GM12874 (cell line): ENCODE measurements around the gene SEMA6A.

Source experiments
- TF ChIP-seq, protein P1 (sequence below): IDR thresholded peaks from 2 replicates; pipeline ENCODE4 v1.5.1; 2011; ENCODE audit warnings: low read depth, mild to moderate bottlenecking, control low read depth, low read length, moderate library complexity; ENCODE audit not compliant: insufficient read depth

The SEMA6A gene

DNA sequence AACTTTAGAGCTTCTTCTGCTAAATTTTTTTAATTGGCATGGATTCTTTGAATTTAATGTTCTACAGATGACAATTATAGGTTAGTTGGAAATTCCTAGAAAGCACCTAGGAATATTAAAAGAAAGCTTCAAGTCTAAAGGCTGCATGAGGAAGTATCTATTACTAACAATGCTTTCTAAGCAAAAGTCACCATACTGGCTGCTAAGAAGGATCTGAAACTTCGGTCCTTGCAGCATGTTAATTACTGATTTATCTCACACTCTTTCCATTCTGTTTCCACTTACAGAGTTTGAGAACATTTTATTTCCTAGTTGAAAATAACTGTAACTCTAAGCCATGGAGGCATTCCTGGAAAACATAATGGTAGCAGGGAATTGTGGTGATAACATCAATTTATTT lies 8.4 kb downstream of the SEMA6A start:
- TF ChIP-seq, protein P1, sequence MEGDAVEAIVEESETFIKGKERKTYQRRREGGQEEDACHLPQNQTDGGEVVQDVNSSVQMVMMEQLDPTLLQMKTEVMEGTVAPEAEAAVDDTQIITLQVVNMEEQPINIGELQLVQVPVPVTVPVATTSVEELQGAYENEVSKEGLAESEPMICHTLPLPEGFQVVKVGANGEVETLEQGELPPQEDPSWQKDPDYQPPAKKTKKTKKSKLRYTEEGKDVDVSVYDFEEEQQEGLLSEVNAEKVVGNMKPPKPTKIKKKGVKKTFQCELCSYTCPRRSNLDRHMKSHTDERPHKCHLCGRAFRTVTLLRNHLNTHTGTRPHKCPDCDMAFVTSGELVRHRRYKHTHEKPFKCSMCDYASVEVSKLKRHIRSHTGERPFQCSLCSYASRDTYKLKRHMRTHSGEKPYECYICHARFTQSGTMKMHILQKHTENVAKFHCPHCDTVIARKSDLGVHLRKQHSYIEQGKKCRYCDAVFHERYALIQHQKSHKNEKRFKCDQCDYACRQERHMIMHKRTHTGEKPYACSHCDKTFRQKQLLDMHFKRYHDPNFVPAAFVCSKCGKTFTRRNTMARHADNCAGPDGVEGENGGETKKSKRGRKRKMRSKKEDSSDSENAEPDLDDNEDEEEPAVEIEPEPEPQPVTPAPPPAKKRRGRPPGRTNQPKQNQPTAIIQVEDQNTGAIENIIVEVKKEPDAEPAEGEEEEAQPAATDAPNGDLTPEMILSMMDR: no peak

DNA sequence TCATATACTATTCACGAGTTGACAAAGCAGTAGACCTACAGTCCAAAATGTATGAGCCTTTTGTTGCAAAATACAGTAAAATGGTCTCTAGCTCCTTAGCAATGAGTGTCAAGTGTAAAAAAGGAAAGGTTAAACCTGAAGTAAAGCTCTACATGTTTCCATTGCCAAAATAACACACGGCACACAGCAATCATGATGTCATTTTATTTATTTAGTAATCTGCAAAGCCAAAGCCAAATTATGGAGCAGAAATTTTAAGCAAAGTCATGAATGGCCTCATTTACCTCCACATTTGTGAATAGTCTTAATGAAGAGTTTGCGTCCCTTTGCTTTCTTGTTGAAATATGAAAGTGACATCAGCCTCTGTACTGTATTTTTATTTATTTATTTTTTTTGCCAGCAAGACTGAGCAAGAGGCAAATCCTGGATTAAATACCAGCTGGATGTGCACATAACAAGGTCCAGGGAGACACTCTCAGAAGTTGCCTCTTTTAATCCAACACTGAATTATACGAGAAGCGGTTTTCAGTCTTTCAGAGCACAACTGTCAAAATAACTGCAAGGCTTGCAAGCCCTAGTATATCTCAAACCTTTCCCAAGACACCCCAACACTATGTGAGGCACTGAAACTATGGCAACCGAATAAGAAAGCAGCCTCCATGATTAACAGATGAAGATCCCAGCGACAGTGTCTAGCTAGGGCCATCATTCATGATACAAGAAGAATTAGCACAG lies 9.7 kb downstream of the SEMA6A start:
- TF ChIP-seq, protein P1: no peak

DNA sequence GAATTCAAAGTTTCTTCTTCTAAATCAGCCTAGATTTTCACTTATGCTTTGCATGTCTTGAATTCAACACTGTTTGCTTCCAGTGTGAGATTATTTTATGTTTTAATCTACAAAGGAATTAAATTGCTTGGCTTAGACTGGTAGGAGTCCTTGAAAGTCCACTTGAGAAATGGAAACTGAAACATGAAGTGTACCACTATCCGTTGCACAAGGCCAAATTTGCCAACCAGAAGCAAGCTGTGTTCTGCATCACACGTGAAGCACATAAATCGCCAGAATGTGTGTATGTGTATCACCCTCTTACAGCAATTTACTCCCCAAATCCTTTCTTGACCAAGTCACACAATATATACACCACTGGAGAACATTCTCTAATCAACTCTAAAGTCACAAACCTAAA lies 10.3 kb downstream of the SEMA6A start:
- TF ChIP-seq, protein P1: no peak

GRCh38 chr5:116563736-116564308 lies 10.8 kb downstream of the SEMA6A start:
- TF ChIP-seq, protein P1: no peak

DNA sequence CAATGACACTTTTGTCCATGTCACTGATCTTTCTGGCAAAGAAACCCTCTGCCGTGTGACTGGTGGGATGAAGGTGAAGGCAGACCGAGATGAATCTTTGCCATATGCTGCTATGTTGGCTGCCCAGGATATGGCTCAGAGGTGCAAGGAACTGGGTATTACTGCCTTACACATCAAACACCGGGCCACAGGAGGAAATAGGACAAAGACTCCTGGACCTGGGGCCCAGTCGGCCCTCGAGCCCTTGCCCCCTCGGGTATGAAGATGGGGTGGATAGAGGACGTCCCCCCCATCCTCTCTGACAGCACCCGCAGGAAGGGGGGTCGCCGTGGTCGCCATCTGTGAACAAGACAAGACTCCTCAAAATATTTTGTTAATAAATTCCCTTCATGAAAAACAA lies 12.0 kb downstream of the SEMA6A start:
- TF ChIP-seq, protein P1: no peak

GRCh38 chr5:116561658-116562057 lies 13.0 kb downstream of the SEMA6A start:
- TF ChIP-seq, protein P1: no peak

GRCh38 chr5:116559673-116560164 lies 14.9 kb downstream of the SEMA6A start:
- TF ChIP-seq, protein P1: no peak
